ENCODE data around the gene FANCI.

GRCh38 chr15:89349206-89349558, 105.4 kb downstream of the FANCI start:
- TF ChIP-seq CTCF (IDR thresholded peaks at IDR 0.05) (no peak), POLR2A (IDR thresholded peaks at IDR 0.05) (no peak)
